ENCODE measurements around the gene MT3.
"Not testable (repeated sequence)": the region's sequence is repeated elsewhere in the genome, so short reads cannot be mapped to it uniquely, and the experiment has no call there.

The MT3 gene

GRCh38 chr16:56580391-56581048, 8.8 kb upstream of the MT3 start:
- DNase-seq, result no peak

DNA sequence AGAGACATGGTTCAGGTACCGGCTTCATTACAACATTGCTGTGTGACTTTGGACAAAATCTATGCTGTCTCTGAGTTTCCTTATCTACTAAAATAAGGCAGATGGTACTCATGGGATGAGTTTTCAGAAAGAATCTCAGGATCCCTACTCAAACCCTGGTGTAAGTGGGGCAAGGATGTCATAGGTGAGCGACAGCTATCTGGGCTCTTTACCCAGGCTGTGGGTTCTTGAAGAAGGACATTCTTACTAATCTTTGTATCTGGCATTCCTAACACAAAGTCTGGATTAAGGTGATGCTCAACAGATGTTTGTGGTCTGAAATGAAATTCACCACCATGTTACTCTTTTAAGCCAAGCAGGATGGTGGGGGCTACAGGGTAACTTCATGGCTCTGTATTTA, 6.4 kb upstream of the MT3 start:
- DNase-seq, result not testable (repeated sequence)

DNA sequence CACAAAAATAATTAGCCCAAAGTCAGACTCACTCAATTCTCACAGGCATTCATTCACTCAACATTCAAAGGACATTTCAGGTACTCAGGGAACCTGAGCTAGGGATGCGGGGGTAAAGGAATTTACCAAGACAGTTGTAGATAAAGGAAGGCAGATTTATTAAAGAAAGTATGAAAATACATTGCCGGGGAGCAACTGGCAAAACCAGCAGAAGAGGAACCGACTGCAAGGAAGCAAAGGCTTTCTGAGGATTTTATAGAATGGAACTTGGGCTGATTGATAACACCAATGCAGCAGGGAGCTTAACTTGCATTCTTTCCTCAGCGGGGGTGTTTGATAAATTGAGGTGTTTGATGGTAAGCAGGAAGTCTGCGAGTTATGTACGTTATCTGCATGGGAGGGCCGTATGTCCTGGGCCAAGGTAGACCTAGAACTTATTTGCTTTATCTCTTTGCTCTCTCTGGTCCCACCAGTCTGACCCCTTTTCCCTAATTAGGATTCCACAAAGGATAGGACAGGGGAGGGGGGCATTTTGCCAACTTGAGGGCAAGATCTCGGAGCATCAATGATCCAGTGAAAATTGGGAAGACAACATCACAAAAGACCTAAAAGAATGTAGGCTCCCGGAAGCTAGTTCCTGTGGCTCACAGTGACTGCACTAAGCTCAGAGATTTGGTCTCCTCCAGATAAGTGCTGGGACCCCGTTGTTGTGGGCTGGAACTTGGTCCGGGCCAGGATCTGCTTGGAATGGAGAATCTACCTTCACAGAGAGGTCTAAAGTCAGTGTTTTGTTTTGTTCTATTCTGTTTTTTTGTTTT, 5.8 kb upstream of the MT3 start:
- no peak for DNase-seq

DNA sequence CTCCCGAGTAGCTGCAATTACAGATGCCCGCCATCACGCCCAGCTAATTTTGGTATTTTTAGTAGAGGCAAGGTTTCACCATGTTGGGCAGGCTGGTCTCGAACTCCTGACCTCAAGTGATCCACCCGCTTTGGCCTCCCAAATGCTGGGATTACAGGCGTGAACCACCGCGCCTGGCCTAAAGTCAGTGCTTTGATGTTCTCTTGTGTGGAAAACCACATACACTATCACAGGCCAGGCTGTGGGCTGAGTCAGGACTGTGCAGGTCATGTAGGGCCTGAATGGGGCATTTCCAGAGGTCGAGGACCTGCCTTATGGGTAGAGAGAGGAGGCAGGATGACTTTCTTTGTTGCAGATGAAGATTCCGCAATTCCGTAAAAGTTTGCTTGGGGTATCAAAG, 5.1 kb upstream of the MT3 start:
- no peak for DNase-seq

DNA sequence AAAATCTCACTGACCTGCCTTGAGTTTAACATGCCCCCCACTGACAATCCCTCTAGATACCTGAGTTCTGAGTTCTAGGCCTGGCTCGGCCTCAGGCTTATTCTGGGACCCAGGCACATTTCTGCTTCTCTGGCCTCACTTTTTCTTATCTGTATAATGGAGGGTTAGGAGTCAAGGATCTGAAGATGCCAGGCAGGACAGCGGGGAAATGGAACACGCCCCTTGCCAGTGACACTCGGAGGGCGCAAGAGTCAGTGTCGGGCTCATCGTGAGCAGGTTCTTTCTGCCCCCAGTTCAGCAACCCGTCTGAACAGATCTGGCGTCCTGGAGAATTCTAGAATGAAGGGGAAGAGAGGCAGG, 567 bp upstream of the MT3 start:
- peak in 1 of 2 experiments; percentile 29 for DNase-seq

DNA sequence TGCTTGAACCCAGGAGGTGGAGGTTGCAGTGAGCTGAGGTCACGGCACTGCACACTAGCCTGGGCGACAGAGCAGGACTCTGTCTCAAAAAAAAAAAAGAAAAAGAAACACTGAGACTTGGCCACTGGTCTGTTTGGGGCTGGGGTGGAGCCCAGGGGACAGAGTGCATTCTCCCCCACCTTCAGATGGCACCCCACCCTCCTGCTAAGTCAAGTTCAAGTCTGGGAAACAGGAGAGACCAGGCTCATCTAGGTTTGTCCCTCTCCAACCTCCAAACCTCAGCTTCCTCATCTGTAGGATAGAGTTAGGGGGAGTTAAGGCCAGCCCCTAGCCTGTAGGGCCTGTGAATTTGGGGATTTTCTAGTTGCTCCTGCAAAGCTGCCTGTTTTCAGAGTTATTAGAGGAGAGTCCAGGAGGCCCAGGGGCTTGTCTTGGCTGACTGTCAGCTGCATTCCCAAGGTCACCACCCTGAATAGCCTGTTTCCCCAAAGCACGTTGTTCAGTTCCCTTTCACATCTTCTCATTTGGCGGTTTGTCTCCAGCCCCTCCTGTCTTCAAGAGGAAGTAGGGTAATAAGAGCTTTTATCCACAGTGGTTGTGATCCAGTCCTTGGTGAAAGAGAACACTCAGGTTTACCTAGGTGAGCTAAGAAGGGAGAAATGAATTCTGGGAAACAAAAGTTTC, 2.2 kb downstream of the MT3 start:
- no peak for DNase-seq

DNA sequence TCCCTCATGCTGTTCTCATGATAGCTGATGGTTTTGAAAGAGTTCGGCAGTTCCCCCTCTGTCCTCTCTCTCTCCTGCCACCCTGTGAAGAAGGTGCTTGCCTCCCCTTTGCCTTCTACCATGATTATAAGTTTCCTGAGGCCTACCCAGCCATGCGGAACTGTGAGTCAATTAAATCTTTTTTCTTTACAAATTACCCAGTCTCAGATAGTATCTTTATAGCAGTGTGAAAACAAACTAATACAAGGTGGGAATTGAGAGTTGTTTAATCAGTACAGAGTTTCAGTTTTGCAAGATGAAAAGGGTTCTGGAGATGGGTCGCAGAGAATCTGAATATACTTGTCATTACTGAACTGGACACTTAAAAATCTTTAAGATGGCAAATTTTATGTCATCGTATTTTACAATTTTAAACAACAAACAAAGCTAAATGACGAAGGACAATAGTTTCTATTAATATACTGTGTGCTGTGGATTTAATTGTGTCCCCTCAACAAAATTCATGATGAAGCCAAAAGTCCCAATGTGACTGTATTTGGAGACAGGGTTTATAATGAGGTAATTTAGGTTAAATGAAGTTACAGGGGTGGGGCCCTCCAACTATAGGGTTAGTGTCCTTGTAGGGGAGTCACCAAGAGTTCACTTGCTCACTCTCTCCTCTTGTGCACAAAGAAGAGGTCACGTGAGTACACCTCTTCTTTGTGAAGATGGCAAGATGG, 4.4 kb downstream of the MT3 start:
- no peak for DNase-seq

DNA sequence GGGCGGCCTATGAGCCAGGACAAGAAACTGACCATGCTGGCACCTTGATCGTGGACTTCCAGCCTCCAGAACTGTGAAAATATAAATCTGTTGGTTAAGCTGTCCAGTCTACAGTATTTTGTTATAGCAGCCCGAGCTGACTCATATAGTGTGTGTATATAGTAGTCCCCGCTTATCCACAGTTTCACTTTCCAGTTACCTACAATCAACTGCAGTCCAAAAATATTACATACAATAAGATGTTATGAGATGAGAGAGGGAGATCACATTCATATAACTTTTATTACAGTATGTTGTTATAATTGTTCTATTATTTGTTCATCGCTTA, 4.9 kb downstream of the MT3 start:
- no peak for DNase-seq

DNA sequence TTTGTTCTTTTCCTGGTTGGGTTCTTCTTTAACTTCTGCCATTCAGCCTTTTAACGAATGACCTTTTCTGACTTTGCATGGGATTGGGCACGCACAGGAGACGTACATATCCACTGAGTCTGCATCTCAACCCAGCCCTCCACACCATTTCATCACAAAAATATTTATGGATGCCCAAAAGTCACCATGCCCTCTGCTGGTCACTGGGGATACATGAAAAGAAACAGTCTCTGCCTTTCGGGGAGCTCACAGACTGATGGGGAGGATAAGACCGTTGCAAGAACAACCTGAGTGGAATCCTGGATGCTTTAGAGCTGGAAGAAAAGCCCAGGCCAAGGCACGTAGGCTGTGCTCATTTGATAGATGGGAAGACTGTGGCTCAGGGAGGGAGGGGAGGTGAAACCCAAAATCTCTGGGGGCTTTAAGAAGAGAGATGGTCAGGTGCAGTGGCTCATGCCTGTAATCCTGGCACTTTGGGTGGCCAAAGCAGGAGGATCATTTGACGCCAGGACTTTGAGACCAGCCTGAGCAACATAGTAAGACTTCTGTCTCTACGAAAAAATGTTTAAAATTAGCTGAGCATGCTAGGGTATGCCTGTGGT, 11.2 kb downstream of the MT3 start:
- peak in 1 of 2 experiments; percentile 64 for DNase-seq

- no peak for DNase-seq
Measured at GRCh38 chr16:56601325-56601724, 12.0 kb downstream of the MT3 start.

- DNase-seq, result peak; percentile 18 to 49
Measured at GRCh38 chr16:56603589-56603988, 14.3 kb downstream of the MT3 start.

- DNase-seq, result no peak
Measured at GRCh38 chr16:56604966-56605365, 15.6 kb downstream of the MT3 start.

DNA sequence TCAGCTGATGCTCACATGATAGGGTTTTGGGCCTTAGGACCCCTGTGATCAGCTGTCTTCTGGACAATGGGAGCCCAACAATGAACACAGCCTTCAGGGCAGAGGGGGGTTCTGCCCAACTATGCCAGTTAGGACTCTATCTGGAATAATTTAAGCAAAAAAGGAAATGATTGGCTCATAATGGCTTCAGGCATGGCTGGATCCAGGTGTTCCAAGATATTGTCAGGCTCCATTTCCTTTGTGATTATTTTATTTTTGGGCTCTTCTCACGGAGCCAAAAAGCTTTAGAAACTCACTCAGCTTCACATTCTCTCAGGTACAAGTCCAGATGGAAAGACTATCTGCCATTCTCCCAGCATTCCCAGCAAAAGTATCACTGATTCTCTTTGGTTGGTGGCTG, 16.1 kb downstream of the MT3 start:
- DNase-seq, result no peak

DNA sequence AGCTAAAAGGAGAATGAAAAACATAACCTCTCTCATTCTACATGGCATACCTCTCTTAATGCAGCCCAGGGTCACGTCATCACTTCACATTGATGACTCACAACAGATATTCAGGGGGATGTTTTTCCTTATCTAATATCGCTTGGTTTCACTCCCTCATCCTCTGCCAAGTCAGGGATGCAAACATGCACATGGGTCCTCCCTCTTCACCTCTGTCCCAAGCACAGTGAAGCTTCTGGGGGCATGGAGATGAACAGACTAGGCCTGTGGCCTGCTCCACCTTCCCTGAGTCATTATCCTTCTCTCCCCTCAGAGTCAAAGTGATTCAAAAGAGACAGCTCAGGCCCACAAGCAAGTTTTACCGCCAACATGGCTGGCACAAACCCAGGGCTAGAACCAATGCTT, 16.7 kb downstream of the MT3 start:
- no peak for DNase-seq

DNA sequence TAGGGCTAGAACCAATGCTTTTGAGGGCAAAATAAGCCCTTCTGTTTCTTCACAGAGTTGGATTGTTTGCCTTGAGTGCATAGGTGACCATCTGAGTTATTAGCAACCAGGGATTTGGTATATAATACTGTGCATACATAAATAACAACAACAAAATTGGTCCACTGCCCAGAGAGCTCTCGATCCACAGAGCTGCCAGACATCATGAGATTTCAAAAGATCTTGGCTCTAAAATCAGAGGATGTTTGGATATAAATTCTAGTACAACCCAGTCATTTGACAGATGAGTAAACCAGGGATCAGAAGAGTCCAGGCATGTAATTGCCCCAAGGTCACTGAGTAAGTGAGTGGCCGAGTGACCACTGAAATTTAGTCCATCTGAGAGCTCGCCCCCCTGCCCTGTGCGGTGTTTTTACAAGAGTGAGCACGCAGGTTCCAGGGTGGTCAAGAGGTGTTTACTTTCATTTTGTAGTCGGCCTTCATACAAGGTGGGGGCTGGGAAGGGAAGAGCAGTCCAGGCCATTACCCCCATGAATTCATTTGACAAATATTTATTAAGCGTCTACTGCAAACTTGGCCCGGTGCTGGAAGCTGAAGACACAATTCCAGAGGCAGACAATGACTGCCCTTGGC, 17.3 kb downstream of the MT3 start:
- DNase-seq, result no peak

- DNase-seq, result no peak
Measured at GRCh38 chr16:56607109-56607618, 17.8 kb downstream of the MT3 start.

DNA sequence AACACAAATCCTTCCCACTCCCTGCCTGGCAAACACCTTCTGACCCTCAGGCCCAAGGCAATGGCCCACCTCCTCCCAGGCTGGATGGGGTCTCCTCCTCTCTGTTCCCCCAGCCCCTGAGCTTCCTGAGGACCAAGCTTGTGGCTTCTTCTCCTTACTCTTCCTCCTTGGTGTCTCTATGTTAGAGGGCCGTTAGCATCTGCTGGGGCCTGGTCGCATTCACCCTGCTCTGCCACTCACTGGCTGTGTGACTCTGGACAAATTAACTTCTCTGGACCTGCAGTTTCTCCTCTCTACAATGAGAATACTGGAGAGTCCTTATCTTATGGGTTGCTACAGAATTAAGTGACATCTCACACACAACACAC, 18.3 kb downstream of the MT3 start:
- no peak for DNase-seq

DNA sequence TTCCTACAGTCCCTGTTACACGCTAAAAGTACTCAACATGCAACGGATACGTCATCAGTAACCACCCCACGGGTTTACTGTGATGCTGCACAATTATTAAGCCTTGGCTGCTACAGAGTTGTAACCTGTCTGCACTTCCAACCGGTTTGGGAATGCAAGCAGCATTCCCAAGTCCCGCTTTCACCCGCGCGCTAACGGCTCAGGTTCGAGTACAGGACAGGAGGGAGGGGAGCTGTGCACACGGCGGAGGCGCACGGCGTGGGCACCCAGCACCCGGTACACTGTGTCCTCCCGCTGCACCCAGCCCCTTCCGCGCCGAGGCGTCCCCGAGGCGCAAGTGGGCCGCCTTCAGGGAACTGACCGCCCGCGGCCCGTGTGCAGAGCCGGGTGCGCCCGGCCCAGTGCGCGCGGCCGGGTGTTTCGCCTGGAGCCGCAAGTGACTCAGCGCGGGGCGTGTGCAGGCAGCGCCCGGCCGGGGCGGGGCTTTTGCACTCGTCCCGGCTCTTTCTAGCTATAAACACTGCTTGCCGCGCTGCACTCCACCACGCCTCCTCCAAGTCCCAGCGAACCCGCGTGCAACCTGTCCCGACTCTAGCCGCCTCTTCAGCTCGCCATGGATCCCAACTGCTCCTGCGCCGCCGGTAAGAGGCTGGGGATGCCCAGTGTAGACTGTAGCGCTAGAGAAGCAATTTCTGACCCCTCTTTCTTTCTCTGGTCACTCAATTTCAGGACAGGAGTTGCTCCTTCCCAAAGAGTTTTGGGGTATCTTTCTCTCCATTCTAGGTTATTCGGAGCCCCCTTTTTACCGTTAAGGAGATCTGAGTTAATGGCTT, 18.9 kb downstream of the MT3 start, which contains the start of gene MT2A:
Gene MT2A (plus strand): TSS at position 542 of the 833 bp plus-strand sequence. CDS start 72 bp downstream, at position 614.
- peak; percentile 84 to 95 for DNase-seq

- DNase-seq, result peak in 1 of 2 experiments; percentile 38
Measured at GRCh38 chr16:56608876-56609462, 19.6 kb downstream of the MT3 start.

GRCh38 chr16:56609463-56609921, 20.2 kb downstream of the MT3 start:
- peak in 1 of 2 experiments; percentile 37 for DNase-seq

Data from NCI-H526 (cell line).